HT-29 (cell line): Measurements from ENCODE around the gene POLR1D. TPM values are rescaled to one million over a fixed set of nuclear protein-coding genes. Genes with fewer than 3 reads are reported as not detected.
"Not testable (repeated sequence)": the region's sequence is repeated elsewhere in the genome, so short reads cannot be mapped to it uniquely, and the experiment has no call there.

ENCODE experiments used
- DNase-seq: peaks from one replicate; pipeline ENCODE4 v3.0.0-alpha.2; 2015; ENCODE audit warnings: low spot score
- total RNA-seq: library from RNA; depleted of rRNA; stranded (reverse); fragments of >200 nt; shearing (Covaris generic); gene quantifications from 2 replicates; pipeline ENCODE4 v1.2.3, GENCODE V29; 2014

POLR1D gene
- total RNA-seq, 1 experiment from 2014 or later, result 314 TPM

DNA sequence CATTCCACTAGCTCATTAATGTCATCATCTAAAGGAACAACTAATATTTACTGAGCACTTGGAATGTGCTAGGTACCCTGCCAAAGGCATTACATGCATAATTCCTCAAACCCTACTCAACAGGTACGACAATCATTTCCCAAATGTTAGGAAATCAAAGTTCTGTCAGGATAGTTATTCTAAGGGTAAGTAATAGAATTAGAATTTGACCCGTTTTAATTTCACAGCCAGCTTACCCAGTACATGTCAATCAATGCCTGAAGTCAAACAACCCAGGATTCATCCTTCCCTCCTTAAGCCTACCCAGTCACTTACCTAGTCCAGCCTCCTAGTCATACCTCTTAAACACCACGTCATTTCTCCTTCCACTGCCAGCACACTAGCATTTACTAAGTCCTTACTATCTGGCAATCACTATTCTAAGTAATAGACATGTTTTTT, 3.8 kb upstream of the POLR1D start:
- DNase-seq, result peak; percentile 29

DNA sequence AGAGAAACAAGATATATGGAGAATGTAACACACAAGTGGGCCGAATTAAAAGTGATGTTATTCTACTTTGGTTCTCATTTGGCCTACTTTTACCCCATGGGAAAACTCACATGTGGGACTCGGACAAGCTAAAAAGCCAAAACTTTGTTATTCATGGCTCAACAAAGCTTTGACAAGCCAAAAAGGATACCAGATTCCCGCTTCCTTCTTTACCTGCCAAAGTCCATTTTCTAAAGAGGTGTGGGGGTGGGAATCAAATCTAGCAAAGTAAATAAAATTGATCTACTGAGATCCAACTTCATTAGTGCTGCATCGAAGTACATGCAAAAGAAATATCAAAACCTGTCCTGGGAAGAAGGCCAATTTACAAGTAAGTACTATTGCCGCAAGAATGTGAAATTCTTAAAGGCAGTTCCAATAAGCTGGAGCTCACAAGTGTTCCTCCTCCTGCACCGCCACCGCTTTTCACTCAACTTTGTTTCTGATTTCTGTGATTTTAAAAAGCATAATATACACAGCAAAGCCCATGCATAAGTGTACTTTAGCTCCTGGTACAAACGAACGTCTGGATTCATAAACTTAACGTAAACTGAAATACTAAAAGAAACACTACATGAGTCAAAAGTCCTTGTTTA, 2.5 kb upstream of the POLR1D start:
- DNase-seq, result peak; percentile 67

DNA sequence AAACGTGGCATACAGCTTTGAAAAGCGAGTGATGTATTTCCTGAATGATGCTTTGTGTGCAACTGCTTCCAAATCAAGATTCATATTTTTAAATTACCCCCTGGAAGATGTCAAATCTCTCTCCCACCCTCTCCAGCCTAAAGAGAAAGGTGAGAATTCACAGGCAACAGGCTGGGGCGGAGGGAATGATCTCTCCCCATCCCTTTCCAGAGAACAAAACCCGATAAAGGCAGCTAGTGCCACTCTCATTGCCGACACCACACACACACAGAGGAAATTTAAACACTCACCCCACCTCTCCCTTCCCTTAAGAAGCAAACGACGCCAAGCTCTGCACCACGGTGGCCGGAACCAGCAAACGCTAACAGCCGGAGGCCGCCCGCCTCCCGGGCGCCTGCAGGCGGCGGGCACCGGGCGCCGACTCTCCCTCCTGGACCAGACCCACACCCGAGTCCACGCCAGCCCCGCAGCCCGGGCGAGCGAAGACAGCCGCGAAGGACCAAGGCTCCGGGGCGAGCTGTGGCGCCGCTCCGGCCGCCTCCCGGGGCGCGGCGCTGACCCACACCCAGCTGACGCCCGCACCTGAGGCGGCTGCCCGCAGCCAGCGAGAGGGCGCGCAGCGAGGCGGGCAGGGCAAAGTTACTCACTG, 1.8 kb upstream of the POLR1D start:
- peak; percentile 84 for DNase-seq

DNA sequence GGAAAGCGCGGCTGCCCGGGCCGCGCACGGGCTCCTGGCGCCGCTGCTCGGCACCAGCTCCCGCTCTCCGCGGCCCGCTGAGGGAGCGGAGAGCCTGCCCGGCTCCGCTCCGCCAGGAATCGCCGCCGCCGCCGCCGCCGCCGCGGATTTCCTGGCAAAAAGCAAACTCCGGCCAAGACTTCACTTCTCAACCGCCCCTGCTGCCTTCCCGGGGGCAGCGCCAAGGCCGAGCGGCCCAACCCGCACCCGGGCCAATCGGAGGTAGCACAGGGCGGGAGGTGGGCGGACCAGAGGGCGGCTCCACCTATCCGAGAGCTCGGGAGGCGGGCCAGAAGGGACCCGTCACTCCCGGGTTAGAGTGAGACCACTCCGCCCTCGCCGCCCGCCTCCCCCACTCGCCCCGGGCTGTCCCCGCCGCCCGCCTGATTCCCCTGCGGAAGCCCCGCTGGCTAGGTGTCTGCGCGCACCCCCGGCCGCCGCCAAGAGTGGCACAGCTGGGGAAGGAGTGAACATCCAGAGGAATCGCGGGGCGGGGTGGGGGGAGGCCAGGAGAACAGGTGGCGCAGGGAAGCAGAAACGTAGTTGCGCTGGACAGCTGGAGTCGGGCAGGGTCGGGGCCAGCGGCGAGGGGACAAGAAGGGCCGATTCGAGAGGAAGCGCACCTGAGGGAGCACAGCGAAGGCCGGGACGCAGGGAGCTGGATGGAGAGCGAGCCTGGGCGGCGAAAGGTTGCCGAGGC, 1.1 kb upstream of the POLR1D start, which contains the start of gene LNX2:
Gene LNX2, minus strand, starts transcription at position 153 of the 739 bp plus-strand sequence. CDS start 38,826 bp downstream, outside the sequence.
- DNase-seq, result peak; percentile 100

DNA sequence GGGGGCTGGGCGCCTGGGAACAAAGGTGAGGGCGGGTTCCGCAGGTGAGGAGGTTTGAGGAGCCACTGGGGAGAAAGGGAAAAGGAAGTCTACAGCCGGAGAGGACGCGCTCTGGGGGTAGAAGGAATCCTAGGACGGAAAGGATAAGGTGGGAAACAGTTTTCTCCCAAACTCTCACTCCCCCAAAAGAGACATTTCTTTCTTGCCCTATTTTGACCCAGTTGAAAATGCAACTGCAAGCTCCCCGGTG, 651 bp upstream of the POLR1D start:
- DNase-seq, result no peak

DNA sequence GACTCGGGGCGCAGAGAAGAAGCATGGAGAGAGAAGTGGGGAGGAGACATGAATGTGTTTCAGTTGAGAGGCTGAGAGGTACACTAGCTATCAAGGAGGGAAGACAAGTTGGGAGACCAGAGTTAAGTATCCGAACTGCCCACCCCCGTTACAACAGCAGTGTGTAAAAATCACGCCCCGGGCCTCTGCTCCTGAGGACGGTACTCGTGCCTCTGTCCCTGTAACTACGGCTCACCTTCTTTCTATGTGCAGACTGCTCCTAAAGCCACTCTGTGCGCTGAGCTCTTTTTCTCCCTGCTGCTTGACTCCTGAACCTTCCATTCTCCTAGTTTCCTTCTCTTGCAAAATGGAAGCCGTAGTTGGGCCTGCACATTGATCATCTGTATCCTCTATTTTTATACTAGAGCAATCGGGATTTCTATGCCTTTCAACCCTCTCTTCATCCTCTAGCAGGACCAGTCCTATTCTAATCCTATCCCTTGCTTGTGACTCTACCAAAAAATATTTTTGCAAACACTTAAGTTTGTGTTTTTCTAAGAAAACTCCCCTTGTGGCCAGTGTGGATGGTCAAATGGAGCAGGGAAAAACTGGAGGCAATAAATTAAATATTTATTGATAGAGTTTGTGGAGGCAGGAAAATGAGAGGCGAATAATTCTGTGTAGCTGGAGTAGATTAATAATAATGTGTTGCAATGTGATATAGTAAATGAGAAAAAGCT, 569 bp downstream of the POLR1D start:
- DNase-seq, result peak; percentile 88

DNA sequence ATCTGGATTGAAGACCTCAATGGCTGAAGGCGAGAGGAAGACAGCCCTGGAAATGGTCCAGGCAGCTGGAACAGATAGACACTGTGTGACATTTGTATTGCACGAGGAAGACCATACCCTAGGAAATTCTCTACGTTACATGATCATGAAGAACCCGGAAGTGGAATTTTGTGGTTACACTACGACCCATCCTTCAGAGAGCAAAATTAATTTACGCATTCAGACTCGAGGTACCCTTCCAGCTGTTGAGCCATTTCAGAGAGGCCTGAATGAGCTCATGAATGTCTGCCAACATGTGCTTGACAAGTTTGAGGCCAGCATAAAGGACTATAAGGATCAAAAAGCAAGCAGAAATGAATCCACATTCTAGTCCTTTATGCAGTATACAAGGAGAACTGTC, 1.2 kb downstream of the POLR1D start:
- DNase-seq, result peak; percentile 32

DNA sequence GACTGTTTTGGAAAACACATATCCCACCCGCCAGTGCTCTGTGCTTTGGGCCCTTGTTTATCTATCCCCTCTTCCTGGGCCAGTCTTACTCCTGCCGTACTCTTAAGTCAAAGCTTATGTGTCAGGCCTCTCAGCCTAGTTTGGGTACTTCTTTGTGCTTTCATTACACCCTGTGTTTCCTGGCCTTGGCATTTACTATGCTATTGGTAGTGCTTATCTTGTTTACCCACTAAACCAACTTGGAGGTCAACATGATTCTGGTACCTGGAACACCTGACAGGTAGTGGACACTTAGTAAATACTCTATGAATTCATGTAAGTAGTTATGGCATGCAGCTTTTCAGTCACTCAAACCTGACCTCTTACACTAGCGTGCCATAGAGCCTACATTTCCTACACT, 2.4 kb downstream of the POLR1D start:
- DNase-seq, result no peak

DNA sequence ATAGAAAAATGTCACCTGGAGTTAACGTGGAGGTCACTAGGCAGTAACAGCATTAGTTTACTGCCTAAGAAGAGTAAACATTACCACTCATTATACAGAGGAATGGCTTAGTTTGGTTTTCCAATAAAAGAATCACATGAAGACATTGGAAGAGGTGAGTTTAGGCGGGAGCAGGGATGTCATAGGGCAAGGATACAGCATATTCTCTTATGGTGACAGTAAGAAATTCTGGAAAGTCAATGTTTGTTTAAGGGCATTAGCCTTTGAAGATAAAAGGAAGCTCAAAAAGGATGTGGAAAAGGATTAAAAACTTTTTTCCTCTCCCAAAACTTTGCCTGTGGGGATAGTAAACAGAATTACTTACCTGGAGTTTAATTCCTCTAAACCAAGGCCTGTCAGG, 4.1 kb downstream of the POLR1D start:
- DNase-seq, result peak; percentile 23

DNA sequence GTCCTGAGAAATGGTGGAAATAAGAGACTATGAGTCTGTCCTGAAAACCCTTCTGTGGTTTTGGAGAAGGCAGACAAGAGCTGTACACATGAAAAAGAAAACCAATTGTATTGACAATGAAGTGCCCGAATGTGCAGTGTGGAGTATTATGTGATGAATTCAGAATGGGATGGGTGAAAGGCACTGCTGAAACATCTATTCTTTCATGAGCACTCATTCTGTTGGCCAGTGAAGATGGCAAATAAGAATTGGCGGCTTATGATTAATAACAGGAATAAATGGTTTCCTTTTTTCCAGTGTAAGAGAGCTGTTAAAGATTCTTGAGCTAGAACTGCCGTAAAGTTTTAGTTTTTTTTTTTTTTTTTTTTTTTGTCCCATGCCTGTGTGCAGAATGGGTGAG, 5.7 kb downstream of the POLR1D start:
- no peak for DNase-seq

DNA sequence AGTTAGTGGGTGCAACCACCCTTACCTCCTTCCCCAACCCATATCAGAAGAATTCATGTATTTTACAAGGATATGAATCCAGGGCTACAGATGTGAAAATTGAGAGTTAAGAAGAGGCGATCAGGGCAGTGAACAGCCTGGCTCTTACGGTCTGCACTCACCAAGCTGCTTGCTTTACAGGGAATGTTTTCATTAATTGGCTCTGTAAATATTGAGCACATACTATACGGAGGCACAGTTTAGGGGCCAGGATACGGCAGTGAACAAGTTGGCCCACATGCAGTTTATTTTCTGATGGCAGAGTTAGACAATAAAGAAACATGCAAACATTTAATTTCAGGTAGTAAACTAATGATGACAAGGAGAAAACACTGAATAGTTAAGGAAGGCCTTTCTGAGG, 6.4 kb downstream of the POLR1D start:
- no peak for DNase-seq

DNA sequence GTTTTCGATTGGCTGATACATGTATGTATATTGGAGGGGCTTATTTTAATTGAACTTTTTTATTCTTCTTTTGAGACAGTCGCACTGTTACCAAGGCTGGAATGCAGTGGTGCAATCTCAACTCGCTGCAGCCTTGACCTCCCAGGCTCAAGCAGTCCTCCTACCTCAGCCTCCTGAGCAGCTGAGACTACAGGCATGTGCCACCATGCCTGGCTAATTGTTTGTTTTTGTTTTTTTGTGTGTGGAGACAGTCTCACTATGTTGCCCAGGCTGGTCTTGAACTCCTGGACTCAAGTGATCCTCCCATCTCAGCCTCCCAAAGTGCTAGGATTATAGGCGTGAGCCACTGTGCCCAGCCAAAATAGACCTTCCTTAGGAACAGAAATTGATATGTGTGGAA, 7.1 kb downstream of the POLR1D start:
- DNase-seq, result not testable (repeated sequence)

DNA sequence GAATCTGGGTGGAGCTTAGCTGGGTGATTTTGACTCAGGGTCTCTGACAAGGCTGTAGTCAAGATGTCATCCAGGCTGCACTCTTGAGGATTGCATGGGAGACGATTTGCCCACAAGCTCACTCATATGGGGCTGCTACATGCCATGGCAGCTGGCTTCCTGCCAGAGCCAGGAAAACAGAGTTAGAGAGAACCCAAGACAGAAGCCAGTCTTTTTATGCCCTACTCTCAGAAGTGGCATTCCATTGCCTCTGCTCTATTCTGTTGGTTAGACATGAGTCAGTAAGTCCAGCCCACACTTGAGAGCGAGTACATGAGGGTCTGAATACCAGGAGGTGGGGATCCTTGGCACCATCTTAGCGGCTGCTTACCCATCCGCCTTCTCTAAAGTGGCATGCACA, 9.5 kb downstream of the POLR1D start:
- DNase-seq, result no peak

DNA sequence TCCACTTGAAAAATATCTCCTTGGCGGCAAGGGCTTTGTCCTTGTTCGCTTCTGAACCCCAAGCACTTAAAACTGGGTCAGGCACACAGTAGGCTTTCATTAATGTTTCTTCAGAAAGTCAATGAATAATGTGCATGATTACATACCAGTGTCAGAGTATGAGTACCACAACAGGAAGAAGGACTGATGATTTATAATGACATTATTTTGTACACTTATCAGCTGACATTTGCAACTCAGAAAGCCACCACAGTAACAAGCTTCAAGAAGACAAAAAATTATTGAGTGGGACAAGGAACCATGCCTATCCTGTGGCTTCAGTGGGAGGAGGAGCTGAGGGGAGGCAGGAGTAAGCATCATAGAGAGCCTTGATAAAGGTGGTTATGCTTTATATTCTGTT, 10.0 kb downstream of the POLR1D start:
- DNase-seq, result no peak

DNA sequence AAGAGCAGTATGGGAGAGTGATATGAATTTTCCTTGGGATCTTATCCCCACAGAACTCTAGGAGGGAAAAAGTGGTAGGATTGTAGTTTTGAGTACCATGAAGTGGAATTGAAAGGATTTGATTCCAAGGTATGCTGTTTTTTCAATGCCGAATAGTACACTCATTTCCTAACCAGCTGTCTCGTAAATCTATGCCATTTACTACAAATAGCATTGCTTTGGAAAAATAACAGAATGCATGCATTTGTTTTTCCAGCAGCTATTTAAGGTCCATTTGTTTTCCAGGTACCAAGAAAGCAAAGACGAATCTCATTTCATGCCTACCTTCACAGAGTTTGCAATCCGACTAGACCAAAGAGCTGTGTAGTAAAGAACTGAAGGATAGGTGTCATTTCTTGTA, 10.5 kb downstream of the POLR1D start:
- no peak for DNase-seq

DNA sequence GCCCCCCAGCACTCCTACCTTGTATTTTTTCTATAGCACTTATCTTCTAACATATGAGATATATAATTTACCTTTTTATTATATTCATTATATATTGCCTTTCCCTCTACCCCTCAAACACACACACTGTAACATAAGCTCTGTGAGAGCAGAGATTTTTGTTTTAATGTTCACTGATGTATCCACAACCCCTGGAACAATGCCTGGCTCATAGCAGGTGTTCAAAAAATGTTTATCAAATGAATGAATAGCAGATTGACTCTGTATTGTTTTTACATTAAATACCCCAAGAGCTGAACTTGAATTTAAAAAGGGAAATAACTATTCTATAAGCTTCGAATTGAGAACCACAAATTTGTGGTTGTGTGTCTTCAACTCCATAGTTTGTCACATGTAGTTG, 11.0 kb downstream of the POLR1D start:
- DNase-seq, result no peak

DNA sequence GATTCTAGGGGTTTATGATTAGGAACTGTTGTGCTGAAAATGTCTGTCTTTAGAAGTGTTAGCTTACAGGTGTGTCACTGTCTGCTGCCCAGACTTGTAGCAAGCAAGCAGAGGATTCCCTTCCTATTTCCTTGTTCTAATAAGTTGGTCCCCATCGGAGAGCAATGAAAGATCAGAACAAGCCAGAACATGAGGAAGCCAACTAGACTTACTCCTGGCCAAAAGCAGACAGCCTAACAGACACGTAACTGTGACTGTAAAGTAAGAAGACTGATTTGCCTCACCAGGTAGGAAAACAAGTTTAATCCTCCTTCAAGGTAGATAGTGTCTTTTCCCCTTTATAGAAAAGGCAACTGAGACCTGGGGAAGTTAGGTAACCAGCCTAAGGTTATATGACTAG, 12.5 kb downstream of the POLR1D start:
- no peak for DNase-seq

DNA sequence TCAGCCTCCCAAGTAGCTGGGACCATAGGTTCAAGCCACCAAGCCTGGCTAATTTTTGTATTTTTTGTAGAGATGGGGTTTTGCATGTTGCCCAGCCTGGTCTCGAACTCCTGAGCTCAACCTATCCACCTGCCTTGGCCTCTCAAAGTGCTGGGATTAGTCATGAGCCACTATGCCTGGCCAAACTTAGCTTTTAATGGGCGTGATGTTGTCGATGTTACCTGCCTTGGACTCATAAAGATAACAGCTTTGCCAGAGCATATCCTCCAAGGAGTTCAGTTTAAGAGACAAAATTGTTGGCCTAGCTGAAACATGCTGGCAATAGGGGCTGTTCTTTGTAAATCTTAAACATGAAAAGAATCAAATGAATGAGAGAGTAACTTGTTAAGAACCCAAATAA, 13.1 kb downstream of the POLR1D start:
- no peak for DNase-seq

DNA sequence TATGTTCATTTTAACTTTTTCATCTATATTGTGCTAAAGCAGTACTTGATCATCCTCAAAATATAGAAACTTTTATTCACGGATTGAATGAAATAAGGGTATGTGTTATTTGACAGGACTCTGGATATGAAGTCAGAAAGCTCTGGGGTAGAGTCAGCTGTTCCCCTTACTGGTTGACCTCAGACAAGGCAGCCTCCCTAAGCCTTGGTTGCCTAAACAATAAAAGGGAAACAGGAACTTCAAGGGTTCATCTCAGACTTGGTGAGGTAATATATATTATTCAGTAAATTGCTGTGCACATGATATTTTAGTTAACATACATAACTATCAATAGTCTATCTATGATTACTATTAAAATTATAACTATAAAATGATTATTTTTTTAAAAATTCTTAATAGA, 13.6 kb downstream of the POLR1D start:
- no peak for DNase-seq

DNA sequence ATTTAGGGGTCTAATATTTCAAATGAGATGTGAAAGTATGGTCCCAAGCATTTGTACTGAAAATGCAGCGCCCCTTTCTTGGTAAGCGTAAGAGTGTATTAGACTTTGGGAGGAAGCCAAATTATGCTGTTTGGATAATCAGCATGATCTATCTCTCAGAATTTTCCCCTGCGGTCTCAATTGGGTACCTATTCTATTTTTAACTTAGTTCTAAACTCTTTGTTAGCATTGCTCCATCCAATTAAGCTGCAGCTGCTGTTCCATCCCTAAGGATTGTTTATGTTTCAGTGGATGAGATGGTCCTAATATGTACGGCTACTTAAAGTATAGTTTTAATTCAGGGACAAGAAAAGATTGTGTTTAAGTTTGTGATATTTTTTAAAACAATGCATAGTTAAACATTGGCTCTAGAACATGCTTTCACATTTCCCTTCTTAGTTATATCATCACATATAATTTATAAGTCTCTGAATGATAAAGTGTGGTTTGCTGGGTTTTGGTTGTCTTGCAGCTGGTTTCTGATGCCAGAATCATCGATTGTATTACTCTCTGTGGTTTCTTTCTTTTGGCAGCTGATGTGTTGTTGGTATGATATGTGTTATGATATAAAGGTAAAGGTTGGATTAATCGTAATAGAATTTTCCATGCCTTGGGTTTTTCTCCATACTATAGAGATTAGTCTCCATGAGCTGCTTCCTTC, 15.0 kb downstream of the POLR1D start:
- no peak for DNase-seq

DNA sequence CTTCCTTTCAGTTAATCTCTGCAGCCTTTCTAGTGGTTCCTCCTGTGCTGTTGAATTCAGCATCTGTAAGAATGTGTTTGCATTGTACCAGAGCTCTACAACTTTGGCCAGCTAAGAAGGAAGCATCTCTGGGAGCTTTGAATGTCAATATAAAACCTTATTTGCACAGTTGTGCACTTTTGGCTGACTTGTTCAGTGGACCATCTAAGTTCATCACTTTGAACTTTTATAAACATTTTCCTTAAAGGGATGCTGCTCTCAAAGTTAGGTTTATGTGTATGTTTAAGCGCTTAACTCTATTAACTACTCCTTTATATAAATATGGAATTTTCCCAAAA, 15.6 kb downstream of the POLR1D start:
- DNase-seq, result no peak

DNA sequence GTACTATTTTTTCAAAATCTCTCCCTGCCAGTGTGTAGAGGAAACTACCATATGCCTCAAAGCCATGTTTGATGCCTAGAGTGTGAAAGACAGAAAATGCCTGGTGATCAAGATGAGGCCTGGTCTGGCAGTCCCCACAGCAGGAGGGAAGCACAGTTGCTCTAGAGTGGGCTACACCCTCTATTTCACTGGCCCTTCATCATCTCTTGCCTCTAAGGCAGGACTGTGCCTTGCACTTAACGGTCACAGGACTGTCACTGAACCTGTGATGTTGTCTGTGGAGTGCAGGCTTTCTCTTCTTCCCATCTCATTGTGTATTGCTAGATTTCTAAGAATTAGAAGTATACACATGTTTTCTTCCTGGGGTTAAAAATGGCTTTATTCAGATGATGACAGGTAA, 16.3 kb downstream of the POLR1D start:
- no peak for DNase-seq
